ENCODE data around the gene LRRTM4. TPM values are rescaled to one million over a fixed set of nuclear protein-coding genes. Genes with fewer than 3 reads are reported as not detected.

Gene LRRTM4
- total RNA-seq, 1 donor from 2014 or later: not detected

- FAIRE-seq (no peak), DNase-seq (ENCODE audit: low read depth) (no peak)
- no peak for TF ChIP-seq CTCF (IDR thresholded peaks at IDR 0.05; ENCODE audit: insufficient read depth, low read length, severe bottlenecking)
- H3K4me3 ChIP-seq (ENCODE audit: low read depth, low read length): no peak overlapping the region
- no peaks in the 10 kb centered on the region for H3K27me3 ChIP-seq (ENCODE audit: control insufficient read depth, insufficient read depth, low read length)
- H3K36me3 ChIP-seq (ENCODE audit: control insufficient read depth, insufficient read depth, low read length): no peaks in the 10 kb centered on the region
These were observed 758.9 kb downstream of the LRRTM4 start for GRCh38 chr2:76763276-76763675.

- no peak for TF ChIP-seq CTCF (IDR thresholded peaks at IDR 0.05; ENCODE audit: insufficient read depth, low read length, severe bottlenecking)
- DNase-seq (ENCODE audit: low read depth) (no peak), FAIRE-seq (no peak)
- Histone ChIP-seq H3K36me3 (ENCODE audit: control insufficient read depth, insufficient read depth, low read length) (no peaks in the 10 kb centered on the region), H3K27me3 (ENCODE audit: control insufficient read depth, insufficient read depth, low read length) (no peaks in the 10 kb centered on the region), H3K4me3 (ENCODE audit: low read depth, low read length) (no peak overlapping the region)
These were observed 761.8 kb downstream of the LRRTM4 start for GRCh38 chr2:76760367-76760704.

- DNase-seq (ENCODE audit: low read depth) (no peak), FAIRE-seq (no peak)
- Histone ChIP-seq H3K4me3 (ENCODE audit: low read depth, low read length) (no peak overlapping the region), H3K27me3 (ENCODE audit: control insufficient read depth, insufficient read depth, low read length) (no peaks in the 10 kb centered on the region), H3K36me3 (ENCODE audit: control insufficient read depth, insufficient read depth, low read length) (no peaks in the 10 kb centered on the region)
- no peak for TF ChIP-seq CTCF (IDR thresholded peaks at IDR 0.05; ENCODE audit: insufficient read depth, low read length, severe bottlenecking)
These were observed 762.4 kb downstream of the LRRTM4 start for GRCh38 chr2:76759634-76760366.

GRCh38 chr2:76752506-76752905, 769.7 kb downstream of the LRRTM4 start:
- DNase-seq (ENCODE audit: low read depth): no peak
- TF ChIP-seq CTCF (IDR thresholded peaks at IDR 0.05; ENCODE audit: insufficient read depth, low read length, severe bottlenecking): no peak
- no peaks in the 10 kb centered on the region for H3K36me3 ChIP-seq (ENCODE audit: control insufficient read depth, insufficient read depth, low read length)
- no peaks in the 10 kb centered on the region for H3K27me3 ChIP-seq (ENCODE audit: control insufficient read depth, insufficient read depth, low read length)
- no peak for FAIRE-seq
- no peak overlapping the region for H3K4me3 ChIP-seq (ENCODE audit: low read depth, low read length)

- FAIRE-seq (no peak), DNase-seq (ENCODE audit: low read depth) (no peak)
- Histone ChIP-seq H3K27me3 (ENCODE audit: control insufficient read depth, insufficient read depth, low read length) (no peaks in the 10 kb centered on the region), H3K4me3 (ENCODE audit: low read depth, low read length) (no peak overlapping the region), H3K36me3 (ENCODE audit: control insufficient read depth, insufficient read depth, low read length) (no peaks in the 10 kb centered on the region)
- no peak for TF ChIP-seq CTCF (IDR thresholded peaks at IDR 0.05; ENCODE audit: insufficient read depth, low read length, severe bottlenecking)
These were observed 772.3 kb downstream of the LRRTM4 start for GRCh38 chr2:76749858-76750257.

All from bronchial epithelial cell (primary cell).